ENCODE measurements around the gene INHBA. TPM values are rescaled to one million over a fixed set of nuclear protein-coding genes. Genes with fewer than 3 reads are reported as not detected.

Gene INHBA
- total RNA-seq, 1 donor from 2014 or later: 5.0 TPM

DNA sequence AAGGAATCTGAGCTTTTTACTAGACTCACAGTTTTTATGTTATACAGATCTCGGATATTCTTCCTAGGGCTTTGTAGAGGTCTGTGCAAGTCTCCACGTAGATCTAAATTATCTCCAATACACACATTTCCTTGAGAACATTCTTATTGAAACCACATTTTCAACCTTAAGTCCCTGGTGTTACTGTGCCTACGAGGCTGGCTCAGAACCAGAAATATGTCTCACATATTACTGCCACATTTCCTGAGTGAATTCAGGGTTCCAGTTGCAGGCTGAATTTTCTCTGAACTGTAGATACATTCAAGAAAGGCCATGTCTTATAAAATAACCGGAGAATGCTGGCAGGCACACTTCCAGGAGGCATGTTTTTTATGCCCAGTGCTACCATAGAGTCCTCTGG, 46.5 kb downstream of the INHBA start:
- TF ChIP-seq, protein P1, sequence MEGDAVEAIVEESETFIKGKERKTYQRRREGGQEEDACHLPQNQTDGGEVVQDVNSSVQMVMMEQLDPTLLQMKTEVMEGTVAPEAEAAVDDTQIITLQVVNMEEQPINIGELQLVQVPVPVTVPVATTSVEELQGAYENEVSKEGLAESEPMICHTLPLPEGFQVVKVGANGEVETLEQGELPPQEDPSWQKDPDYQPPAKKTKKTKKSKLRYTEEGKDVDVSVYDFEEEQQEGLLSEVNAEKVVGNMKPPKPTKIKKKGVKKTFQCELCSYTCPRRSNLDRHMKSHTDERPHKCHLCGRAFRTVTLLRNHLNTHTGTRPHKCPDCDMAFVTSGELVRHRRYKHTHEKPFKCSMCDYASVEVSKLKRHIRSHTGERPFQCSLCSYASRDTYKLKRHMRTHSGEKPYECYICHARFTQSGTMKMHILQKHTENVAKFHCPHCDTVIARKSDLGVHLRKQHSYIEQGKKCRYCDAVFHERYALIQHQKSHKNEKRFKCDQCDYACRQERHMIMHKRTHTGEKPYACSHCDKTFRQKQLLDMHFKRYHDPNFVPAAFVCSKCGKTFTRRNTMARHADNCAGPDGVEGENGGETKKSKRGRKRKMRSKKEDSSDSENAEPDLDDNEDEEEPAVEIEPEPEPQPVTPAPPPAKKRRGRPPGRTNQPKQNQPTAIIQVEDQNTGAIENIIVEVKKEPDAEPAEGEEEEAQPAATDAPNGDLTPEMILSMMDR (IDR thresholded peaks at IDR 0.05; ENCODE audit: insufficient read depth, low read length, severe bottlenecking): no peak
- H3K27me3 ChIP-seq (ENCODE audit: control insufficient read depth, insufficient read depth, low read length): no peaks in the 10 kb centered on the region
- no peak overlapping the region for H3K4me3 ChIP-seq (ENCODE audit: low read depth, low read length)
- H3K36me3 ChIP-seq (ENCODE audit: control insufficient read depth, insufficient read depth, low read length): no peaks in the 10 kb centered on the region
- DNase-seq (ENCODE audit: low read depth) (peak; percentile 13), FAIRE-seq (no peak)

DNA sequence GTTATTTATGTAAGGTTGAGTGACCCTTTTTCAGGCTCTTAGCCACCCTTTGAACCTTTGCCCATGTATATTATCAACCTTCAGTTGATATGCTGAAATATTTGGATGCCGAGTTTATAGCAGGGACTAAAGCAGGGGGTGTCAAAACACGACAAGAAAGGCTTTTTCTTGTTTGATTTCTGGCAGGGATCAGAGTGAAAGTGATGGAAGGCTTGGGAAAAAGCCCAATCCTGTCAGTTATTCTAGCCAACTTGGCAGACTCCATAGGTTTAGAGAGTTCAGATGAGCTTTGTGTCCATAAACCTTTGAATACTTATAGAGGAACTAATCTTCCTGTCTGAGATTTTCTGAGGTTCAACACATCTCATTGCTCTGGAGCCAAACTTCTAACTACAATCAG, 47.5 kb downstream of the INHBA start:
- no peak for DNase-seq (ENCODE audit: low read depth)
- Histone ChIP-seq H3K27me3 (ENCODE audit: control insufficient read depth, insufficient read depth, low read length) (no peaks in the 10 kb centered on the region), H3K36me3 (ENCODE audit: control insufficient read depth, insufficient read depth, low read length) (no peaks in the 10 kb centered on the region), H3K4me3 (ENCODE audit: low read depth, low read length) (no peak overlapping the region)
- TF ChIP-seq, protein P1 (IDR thresholded peaks at IDR 0.05; ENCODE audit: insufficient read depth, low read length, severe bottlenecking): no peak
- FAIRE-seq: no peak

DNA sequence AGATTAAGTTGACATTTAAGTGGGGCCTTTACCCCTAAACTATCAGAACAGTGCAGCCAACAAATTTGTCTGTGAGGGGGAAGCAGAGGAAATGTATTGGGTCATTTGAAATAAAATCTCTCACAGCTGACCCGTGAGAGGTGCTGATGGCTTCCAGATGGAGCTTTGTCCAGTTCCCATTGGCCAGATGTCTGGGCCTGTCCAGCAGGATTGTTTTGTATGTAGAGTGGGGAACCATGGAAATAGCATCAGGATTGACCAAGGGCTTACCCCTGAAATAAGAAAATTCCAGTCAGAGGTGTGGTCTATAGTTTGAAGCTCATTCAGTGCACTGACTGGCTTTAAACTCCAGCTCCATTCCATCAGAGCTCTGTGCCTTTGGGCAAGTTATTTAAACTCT, 50.6 kb downstream of the INHBA start:
- H3K4me3 ChIP-seq (ENCODE audit: low read depth, low read length): no peak overlapping the region
- TF ChIP-seq, protein P1 (IDR thresholded peaks at IDR 0.05; ENCODE audit: insufficient read depth, low read length, severe bottlenecking): no peak
- FAIRE-seq (no peak), DNase-seq (ENCODE audit: low read depth) (no peak)
- H3K36me3 ChIP-seq (ENCODE audit: control insufficient read depth, insufficient read depth, low read length): no peaks in the 10 kb centered on the region
- H3K27me3 ChIP-seq (ENCODE audit: control insufficient read depth, insufficient read depth, low read length): no peaks in the 10 kb centered on the region

DNA sequence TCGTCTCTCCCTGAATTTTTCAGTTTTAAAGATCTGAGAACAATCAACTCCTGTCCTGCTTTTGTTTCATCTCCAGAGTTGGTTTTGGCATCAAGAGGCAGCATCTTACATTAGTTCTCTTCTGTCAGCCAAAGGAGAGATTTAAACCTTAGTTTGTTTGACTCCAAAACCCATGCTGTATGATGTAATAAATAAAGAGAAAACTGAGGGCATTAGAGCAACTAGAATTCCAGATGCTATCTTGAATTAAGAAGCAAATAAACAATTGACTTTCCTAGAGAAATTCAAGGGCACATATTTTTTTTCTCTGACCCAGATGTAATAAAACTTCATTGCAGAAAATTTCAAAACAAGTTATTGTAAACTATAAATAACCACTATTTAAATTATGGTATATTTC, 54.4 kb downstream of the INHBA start:
- no peak for DNase-seq (ENCODE audit: low read depth)
- TF ChIP-seq, protein P1 (IDR thresholded peaks at IDR 0.05; ENCODE audit: insufficient read depth, low read length, severe bottlenecking): no peak
- no peak for FAIRE-seq
- Histone ChIP-seq H3K27me3 (ENCODE audit: control insufficient read depth, insufficient read depth, low read length) (no peaks in the 10 kb centered on the region), H3K36me3 (ENCODE audit: control insufficient read depth, insufficient read depth, low read length) (no peaks in the 10 kb centered on the region), H3K4me3 (ENCODE audit: low read depth, low read length) (no peak overlapping the region)

DNA sequence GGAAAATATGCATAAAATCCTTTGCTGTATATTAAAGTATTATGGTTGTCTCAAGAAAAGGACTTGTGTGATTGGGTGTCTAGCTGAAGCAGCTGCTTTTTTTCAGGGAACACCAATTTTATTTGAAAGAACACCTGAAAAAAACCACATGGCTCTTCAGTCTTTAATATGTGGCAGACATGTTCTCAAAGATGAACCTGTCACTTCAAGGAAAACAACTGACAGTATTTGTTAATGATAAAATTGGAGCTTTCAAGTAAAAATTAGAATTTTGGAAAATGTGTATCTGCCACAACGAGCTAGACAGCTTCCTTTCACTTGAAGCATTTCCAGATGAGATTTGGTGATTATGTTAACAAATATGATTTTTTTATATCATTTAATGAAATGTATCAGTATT, 59.3 kb downstream of the INHBA start:
- H3K4me3 ChIP-seq (ENCODE audit: low read depth, low read length): no peak overlapping the region
- H3K36me3 ChIP-seq (ENCODE audit: control insufficient read depth, insufficient read depth, low read length): no peaks in the 10 kb centered on the region
- TF ChIP-seq, protein P1 (IDR thresholded peaks at IDR 0.05; ENCODE audit: insufficient read depth, low read length, severe bottlenecking): no peak
- no peak for DNase-seq (ENCODE audit: low read depth)
- no peak for FAIRE-seq
- no peaks in the 10 kb centered on the region for H3K27me3 ChIP-seq (ENCODE audit: control insufficient read depth, insufficient read depth, low read length)

DNA sequence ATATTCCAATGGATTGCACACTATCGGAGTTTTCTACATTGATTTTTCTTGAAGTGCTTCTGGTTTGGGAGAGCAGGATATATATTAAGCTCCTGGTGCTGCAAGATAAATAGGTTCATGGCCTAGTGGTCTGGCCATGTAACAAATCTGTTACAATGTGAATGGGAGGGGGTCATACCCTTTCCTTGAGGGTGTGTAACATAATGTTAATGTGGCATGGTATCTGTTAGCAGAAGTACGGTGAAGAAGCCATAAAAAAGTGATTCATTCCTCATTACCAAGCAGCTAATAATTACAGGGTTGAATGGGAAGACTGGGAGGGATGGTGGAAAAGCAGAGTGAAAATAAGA, 61.2 kb downstream of the INHBA start:
- H3K4me3 ChIP-seq (ENCODE audit: low read depth, low read length): no peak overlapping the region
- FAIRE-seq (no peak), DNase-seq (ENCODE audit: low read depth) (no peak)
- TF ChIP-seq, protein P1 (IDR thresholded peaks at IDR 0.05; ENCODE audit: insufficient read depth, low read length, severe bottlenecking): no peak
- no peaks in the 10 kb centered on the region for H3K36me3 ChIP-seq (ENCODE audit: control insufficient read depth, insufficient read depth, low read length)
- no peaks in the 10 kb centered on the region for H3K27me3 ChIP-seq (ENCODE audit: control insufficient read depth, insufficient read depth, low read length)

All from bronchial epithelial cell (primary cell).